ENCODE measurements around the gene LEMD1.
"Not testable (repeated sequence)": the region's sequence is repeated elsewhere in the genome, so short reads cannot be mapped to it uniquely, and the experiment has no call there.

The LEMD1 gene

DNA sequence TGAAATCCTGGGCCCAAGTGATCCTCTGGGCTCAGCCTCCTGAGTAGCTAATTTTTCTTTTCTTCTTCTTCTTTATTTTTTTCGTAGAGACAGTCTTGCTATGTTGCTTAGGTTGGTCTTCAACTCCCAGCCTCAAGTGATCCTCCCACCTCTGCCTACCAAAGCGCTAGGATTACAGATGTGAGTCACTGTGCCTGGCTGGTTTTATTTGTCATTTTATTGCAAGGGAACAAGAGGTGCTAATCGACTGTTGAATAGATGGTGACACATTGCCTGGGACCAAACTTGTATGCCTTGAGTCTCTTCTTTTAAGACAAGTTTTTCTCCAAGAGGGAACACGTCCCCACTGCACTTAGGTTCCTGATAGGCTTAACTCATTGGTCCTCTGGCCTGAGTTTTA, 45.1 kb downstream of the LEMD1 start:
- no peak for DNase-seq

DNA sequence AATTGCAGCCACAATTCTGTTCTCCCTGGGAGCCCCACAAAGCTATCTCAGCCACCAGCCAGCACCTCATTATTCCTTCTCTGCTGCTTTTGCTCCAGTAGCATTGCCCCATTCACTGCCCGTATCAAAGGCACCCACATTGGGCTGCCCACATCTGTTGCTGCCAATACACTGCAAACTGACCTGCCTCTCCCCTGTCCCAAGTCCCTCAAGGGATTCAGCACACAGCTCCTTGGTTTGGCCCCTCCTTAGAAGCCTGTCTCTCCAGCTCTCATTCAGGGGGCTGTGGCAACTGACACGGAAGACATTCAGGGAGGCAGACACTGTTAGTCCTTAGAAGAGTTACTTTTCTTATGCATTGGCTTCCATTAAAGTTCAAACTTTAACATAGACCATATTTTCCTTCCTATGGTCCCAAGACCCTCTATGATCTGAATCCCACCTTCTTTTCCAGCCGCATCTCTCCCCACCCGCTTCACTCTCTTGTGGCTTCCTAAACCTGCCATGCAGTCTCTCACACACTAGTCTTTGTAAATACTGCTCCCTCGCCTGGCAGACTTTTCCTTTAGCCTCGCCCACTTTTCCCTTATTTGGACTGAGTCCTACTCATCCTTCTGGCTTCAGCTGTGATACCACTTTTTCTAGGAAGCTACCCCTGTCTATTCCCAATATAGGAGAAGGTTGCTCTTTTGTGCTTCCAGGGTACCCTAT, 45.9 kb downstream of the LEMD1 start:
- DNase-seq, result peak; percentile 62

DNA sequence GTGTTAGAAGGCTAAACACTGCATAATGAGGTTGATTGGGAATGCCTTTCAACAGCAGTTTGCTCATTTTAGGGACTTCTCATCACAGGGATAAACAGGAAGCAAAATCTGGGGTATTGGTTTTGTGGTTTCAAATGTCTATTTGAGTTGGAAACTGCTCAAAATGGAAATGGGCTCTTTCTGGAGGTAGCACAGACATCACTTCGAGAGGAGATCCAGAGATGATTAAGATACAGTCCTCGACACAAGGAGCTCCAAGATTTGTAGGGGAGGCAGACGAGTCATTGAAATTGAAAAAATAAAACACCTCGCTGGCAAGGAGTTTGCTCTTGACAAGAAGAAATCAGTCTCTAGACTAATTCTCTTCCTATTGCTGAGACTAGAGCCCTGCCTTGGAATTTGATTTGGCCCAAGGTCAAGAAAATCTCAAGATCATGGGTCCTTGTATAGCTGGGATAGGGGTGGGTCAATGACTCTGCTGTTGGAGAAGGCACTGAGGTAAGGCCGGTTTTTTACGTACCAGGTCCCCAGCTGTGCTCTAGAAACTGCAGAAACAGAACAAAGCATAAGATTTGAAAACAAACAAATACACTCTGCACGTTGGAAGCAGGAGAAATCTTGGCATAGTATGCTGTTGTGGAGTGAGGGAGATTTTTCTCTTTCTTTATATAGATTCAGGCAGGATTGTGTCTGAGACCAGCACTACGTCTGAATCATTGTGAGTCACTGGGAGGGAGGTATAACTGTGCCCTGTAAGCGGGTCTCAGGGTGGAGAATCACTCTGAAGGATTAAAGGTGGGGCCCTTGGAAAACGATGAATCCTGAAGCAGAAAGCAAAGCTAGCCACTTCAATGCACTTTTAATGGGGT, 47.4 kb downstream of the LEMD1 start:
- no peak for DNase-seq

DNA sequence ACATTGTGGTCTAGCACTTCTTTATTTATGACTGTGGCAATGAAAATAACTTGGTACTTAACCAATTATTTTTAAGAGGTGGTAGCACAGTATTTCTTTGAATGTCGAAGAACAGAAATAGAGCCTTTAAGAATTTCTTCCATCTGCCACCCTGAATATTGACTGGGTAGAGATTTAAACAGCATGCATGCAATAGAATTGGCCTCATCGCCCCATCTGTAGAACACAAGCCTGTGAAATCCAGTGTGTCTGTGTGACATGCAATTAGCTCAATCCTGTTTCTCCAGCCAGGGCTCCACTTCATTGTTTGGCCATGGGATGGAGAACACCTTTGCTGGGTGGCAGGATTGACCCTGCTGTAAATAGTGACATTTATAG, 48.1 kb downstream of the LEMD1 start:
- no peak for DNase-seq

DNA sequence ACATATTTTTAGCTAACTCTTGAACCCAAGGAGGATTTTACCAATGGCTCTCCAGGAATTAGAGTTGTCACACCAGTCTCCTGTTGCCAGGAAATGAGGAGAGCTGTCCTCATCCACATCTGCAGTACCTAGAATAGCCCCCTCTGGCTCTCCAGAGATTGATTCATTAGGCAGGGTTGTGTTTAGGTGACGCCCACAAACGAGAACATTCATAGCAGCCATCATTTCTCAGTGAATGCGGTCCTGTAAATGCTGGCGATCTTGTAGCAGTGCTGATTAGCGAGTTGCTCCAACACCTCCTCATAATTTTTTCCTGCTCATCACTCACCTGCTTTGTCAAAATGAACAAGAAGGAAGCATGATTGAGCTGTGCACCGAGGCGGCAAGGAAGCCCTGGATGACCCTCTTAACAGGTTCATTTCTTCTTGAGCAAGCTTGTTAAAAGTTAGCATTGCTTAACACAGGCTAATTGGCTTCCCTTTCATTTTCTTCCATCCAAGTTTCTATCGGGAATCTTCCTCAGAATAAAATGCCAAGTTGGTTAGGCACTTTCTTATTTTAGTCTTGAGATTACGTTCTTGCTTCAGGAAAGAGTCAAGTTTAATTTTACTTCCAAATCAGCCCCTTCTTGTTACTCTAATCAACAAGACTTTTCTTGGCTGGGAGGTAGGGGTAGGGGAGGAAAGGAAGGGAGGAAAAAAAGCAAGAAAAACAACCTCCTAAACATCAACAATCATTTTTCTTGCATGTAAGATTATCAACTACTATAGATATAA, 48.6 kb downstream of the LEMD1 start:
- DNase-seq, result no peak

DNA sequence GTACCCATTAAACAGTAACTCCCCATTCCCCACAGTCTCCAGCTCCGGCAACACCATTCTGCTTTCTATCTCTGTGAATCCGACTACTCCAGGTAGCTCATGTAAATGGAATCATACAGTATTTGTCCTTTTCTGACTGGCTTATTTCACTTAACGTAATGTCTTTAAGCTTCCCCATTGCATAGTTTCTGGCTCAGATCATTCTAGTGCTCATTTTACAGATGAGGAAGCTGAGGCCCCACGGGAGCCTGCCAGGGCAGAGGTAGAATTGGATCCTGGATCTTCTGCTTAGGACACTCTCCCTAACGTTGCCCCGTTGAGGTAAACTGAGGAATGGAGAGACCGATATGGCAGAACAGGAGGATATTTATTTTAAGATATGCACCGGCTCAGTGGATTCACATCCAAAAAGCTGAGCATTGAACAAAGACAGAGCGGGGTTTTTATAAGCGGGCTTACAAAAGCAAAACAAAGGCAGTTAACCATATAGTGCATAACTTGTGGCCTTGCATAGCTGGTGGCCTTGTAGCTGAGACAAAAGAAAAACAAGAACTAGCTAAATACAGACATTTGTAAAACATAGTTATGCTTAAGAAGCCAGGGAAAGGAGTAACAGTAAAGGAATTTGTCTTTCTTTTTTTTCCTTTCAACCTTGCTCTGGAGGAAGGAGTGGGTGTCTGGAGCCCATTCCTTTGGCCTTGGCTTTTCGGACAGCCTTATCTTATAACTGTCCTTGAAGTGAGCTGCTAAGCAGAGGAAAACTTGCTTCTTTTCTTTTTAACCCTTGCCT, 49.8 kb downstream of the LEMD1 start:
- DNase-seq, result no peak

DNA sequence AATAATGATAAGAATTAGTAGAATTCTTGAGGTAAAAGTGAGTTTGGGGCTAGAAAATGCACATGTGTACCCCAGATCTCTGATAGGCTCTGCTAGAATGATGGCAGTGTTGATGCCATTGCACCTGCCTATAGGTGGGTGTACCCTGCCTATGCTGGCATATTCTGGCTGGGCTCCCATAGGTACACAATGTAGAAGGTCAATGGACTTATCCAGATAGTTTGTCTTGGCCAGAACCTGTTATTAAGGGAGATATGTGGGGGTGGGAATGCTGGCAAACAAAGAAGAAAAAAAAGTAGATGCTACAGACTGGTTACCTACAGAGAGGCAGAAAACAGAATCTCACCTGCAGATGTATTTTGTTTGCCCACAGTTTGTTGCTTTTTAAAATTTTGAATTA, 51.1 kb downstream of the LEMD1 start:
- DNase-seq, result no peak

DNA sequence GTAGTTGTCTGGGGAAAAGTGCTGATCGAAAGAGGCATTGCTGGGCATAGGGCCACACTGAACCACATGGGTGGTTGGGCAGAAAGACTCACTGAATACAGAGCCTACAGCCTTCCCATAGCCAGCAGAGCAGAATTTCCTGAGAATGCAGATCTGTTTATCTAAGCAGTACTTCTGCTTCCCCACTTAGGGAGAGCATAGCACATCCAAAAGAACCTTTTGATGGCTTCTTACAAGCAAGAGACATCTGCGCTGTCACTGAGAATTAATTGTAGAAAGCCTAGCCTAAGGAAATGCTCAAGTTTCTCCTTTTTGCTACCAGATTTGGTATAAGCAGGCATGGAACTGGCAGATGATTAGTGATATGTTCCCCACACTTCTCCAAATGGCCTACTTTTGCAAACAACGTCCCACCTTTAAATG, 52.1 kb downstream of the LEMD1 start:
- no peak for DNase-seq

DNA sequence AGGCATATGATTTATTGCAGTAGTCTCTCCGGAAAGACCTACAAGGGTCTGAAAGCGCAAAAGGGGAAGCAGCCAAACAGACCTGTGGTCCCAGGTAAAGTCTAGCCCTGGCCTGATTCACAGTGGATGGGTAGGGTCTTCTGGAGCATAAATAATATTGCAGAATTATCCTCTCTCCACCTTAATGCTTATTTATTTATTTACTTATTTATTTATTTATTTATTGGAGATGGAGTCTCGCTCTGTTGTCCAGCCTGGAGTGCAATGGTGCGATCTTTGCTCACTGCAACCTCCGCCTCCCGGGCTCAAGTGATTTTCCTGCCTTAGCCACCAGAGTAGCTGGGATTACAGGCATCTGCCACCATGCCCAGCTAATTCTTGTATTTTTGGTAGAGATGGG, 53.4 kb downstream of the LEMD1 start:
- no peak for DNase-seq

DNA sequence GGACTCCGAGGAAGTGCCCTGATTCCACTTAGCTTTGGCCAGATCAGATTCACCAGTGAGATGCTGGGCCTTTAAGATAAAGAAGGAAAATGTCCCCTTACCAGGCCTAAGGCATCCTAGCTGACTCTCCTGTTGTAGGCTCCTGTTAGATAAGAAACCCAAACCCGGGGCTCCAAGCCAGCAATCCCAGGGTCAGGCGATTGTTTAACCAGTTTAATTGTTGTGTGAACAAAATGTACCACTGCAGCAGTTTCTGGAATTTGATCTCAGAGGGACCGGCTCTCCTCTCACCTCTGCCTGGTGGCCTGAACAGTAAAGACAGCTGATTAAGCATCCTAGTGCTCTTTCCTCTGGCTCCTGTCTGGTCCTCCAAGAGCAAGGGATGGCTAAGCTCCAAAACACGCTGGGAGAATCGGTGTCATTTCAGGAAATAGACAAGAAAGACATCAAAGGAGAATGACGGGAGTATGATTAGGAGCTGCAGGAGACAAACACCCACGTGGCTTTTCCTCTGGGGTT, 55.9 kb downstream of the LEMD1 start:
- DNase-seq, result peak; percentile 34

DNA sequence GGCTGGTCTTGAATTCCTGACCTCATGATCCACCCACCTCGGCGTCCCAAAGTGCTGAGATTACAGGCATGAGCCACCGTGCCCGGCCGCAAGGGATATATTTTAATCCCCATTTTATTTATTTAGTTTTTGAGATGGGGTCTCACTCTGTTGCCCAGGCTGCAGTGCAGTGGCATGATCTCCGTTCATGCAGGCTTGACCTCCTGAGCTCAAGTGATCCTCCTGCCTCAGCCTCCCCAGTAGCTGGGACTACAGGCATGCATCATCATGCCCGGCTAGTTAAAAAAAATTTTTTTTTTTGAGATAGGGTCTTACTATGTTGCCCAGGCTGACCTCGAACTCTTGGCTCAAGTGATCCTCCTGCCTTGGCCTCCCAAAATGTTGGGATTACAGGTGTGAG, 56.8 kb downstream of the LEMD1 start:
- not testable (repeated sequence) for DNase-seq

DNA sequence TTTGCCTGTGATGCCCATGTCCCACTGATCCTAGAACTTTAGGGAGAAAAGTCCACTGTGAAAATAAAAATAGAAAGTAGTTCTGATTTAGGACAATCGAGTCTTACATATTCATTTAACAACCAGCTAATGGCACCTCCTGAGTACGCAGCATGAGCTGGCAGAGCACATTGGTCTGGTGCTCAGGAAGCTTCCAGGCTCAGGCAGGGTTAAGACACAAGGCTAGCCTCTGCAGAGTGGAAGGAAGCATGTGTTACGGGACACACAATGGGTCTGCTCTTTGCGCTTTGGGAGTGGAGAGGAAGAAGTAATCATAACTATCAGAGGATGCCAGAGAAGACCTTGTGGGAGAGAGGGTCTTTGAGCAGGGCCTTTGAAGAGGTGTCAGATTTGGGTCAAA, 61.0 kb downstream of the LEMD1 start:
- no peak for DNase-seq

DNA sequence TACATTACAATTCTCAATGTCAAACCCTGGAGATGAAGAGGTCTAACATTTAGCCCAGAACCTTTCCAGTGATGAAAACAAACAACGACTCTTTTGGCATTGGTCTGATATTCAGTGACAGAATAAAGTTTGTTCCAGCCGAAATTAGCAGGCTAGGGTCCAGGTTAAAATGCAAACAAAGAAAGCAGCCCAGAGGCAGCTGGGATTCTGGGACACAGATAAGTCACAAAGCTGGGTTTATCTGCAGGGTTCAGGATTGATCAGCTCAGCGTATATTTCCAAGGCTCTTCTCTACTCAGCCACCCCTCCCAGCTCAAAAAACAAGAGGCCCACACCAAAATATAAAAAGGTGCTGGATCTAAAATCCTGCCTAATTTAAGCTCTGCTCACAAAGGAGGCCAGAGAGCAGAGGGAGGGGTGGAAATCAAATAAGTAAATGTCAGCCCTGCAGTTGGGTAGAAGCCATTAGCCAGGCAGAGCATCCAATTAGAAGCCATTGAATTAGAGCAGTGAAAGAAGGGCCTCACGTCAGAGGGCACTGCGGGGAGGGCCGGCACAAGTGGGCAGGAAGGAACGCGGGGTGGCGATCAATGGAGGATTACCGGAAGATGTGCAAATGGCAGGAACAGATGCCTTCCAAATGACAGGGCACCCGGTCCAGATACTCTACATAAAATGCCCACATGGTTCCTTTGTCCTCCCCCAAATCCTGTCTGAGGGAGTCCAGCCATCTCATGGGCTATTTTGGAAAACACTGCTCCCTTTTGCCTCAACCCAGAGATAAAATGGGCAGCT, 61.9 kb downstream of the LEMD1 start:
- DNase-seq, result no peak

DNA sequence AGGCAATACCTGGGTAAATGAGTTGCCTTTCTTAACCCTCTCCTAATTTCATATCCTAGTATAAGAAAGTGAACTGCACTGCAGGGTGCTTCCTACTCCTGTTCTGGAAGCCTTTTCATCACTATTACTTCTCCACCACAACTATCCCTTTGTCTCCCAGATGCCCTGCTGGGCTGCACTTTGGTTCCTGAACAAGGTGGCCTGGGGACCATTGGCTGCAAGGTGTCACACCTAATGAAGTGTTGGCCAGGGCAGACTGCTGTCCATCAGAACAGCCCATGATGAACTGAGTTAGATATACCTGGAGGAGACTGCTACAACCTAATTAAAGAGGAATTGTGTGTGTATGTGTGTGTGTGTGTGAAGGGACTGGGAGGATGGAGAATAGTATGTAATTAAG, 63.3 kb downstream of the LEMD1 start:
- DNase-seq, result no peak

DNA sequence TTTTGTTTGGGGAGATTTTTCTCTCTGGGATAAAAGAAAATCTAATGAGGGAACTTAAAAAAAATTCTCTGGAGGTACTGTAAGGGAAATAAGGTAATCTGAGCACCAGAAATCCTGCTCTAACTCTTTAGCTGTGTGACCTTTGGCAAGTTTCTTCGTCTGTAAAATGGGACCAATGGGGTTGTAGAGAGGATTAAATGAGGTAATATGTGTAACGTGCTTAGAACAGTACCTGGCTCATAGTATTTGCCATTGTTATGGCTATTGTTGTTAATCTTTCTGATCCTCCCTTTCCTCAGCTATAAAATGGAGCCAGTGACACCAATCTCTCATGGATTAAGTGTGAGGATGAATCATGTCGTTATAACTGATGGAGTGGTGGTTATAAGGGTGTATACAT, 64.3 kb downstream of the LEMD1 start:
- no peak for DNase-seq

DNA sequence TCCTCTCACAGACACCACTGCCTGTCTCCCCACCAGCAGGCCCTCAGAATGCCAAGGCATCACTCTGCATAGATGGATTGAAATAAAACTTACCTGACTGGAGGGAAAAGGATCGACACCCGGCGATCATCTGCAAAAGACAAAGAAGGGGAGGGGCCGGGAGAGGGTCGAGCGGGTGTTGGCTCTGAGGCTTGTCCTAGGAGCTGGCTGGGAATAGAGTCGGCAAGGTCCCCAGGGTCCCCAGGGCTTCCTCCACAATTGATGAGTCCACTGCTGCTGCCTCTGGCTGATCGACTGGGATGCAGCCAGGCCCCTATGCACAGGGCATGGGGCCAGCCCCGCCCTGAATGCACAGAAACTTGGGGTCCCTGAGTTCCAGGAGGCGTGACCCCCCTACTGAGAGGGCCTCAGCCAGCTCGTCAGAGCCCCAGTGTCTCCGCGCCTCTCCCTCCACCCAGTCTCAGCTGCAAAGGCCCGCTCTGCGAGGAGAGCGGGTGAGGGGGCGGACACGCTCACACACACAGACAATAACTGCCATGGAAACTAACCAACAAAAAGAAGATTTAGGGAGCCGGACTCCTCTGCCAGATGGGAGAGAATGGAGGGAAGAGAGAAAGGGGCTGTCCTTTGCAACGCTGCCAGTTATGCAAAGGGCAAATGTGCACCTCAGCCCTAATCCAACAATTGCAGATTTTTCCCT, 65.3 kb downstream of the LEMD1 start, which contains the start of gene KLHDC8A:
Gene KLHDC8A, minus strand, starts transcription at position 483 of the 700 bp plus-strand sequence. CDS start 13,318 bp downstream, outside the sequence.
- DNase-seq, result no peak

DNA sequence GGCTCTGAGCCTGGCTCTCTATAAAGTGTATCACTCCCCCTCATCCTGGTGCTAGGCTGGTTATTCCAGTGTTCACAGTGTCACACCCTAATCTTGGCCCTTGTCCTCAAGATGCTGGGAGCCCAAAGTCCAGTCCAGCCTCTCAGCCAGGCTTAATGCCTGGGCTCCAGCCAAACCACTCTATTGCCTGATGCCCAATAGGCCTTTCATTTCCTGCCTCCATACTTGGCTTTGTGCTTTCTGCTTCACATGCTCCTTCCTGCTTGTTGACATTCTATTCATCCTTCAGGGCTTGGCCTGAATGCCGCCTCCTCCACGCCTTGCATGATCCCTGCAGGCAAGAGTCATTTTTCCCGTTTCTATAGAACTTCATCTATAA, 66.8 kb downstream of the LEMD1 start:
- DNase-seq, result no peak

DNA sequence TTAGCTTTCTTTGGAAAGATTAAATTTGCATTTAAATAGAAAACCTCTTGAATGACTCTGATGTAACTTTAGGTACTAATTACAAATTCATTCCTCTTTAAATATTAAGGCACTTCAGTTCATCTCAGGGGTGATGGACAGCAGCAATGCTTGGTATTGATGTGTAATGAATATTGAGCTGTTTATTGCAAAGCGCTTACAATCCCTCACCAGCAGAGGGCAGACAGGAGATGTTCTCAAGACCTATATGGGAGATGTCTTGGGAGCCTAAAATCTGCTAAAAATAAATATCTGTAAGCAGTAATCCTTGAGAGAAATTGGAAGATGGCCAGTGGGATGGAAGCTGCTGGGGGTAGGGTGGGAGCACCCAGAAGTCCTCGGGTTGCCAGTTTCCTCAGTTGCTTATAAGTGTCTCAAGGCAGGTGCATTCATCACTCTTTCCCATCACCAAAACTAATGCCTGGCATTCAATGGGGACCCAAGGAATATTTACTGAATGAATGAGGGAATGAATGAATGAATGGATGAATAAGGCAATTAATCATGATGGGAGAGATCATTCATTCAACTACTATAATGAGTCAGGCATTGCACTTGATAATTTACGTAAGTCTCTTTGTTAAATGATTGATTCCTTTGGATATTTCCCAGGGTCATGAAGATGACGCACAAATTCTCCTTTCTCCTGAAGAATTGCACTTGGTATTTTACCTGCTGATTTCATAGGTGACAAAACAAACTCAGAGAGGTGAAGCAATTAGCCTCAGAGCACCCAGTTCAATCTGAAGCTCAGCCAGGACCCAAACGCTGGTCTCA, 67.4 kb downstream of the LEMD1 start:
- peak; percentile 26 for DNase-seq

DNA sequence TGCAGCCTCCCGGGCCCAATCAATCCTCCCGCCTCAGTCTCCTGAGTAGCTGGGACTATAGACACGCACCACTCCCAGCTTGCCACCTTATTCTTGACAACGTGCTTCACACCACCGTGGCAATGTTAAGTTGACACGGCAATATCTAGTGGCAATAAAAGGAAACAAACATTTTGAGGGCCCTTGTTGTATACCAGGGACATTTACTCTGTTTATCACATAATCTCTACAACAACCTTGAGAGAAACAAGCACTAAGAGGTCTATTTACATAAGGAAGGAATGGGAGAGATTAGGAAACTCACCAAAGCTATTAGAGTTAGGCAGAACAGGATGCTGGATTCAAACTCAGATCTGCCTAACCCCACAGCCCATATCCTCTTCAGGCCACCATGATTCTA, 68.2 kb downstream of the LEMD1 start:
- DNase-seq, result no peak

DNA sequence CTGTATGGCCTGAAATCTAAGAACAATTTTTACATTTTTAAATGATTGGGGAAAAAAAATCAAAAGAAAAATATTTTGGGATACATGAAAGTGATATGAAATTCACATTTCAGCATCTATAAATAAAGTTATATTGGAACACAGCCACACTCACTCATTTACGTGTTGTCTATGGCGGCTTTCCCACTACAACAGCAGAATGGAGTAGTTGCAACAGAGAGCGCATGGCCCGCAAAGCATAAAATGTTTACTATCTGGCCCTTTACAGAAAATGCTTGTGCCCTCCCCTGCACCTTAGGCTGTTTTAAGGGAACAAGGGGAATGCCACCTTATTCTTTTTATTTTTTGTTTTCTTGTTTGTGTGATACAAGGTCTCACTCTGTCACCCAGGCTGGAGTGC, 68.7 kb downstream of the LEMD1 start:
- no peak for DNase-seq
